GM10847 (cell line): ENCODE results near the gene NFIA.

Source experiments
- POLR2A ChIP-seq: IDR thresholded peaks from 2 replicates; pipeline ENCODE4 v1.6.1; 2011; ENCODE audit not compliant: insufficient read length; ENCODE audit errors: extremely low read depth

Gene NFIA

GRCh38 chr1:61389926-61390845 is 307.8 kb downstream of the NFIA start:
- no peak for TF ChIP-seq POLR2A

GRCh38 chr1:61391730-61392129 is 309.4 kb downstream of the NFIA start:
- no peak for TF ChIP-seq POLR2A

- TF ChIP-seq POLR2A = no peak
Measured at GRCh38 chr1:61392409-61393242, 310.3 kb downstream of the NFIA start.

GRCh38 chr1:61393575-61393974 is 311.2 kb downstream of the NFIA start:
- TF ChIP-seq POLR2A = no peak

- TF ChIP-seq POLR2A = no peak
Measured at GRCh38 chr1:61395146-61395800, 312.9 kb downstream of the NFIA start.

- TF ChIP-seq POLR2A = no peak
Measured at GRCh38 chr1:61397495-61397894, 315.1 kb downstream of the NFIA start.

- no peak for TF ChIP-seq POLR2A
Measured at GRCh38 chr1:61397935-61398334, 315.6 kb downstream of the NFIA start.

GRCh38 chr1:61399199-61399598 is 316.8 kb downstream of the NFIA start:
- TF ChIP-seq POLR2A = no peak

GRCh38 chr1:61400131-61400770 is 317.9 kb downstream of the NFIA start:
- no peak for TF ChIP-seq POLR2A

GRCh38 chr1:61400997-61401396 is 318.6 kb downstream of the NFIA start:
- TF ChIP-seq POLR2A = no peak

GRCh38 chr1:61403679-61404596 is 321.6 kb downstream of the NFIA start:
- TF ChIP-seq POLR2A = no peak

GRCh38 chr1:61404597-61405376 is 322.4 kb downstream of the NFIA start:
- TF ChIP-seq POLR2A = no peak

- TF ChIP-seq POLR2A = no peak
Measured at GRCh38 chr1:61406467-61406866, 324.1 kb downstream of the NFIA start.
